ENCODE data around the gene ISYNA1.

Gene ISYNA1

DNA sequence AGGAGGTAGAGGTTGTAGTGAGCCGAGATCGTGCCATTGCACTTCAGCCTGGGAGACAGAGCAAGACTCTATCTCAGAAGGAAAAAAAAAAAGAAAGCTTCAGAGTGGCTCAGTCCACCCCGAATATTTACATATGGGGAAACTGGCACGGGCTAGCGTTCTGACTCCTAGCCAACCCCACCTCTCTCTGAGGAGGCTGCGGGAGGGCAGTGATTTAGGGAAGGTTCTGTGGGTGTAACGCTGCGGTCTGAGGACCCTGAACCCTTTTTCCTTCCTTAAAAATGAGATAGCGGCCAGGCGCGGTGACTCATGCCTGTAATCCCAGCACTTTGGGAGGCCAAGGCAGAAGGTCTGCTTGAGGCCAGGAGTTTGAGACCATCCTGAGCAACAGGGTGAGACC lies 45.5 kb downstream of the ISYNA1 start:
- DNase-seq (ENCODE audit: low read depth in 2 of 2), result no peak

GRCh38 chr19:18391509-18392075 lies 46.3 kb downstream of the ISYNA1 start:
- no peak for DNase-seq (ENCODE audit: low read depth in 2 of 2)

- no peak for DNase-seq (ENCODE audit: low read depth in 2 of 2)
Observed at GRCh38 chr19:18390065-18390907, 47.6 kb downstream of the ISYNA1 start.

DNA sequence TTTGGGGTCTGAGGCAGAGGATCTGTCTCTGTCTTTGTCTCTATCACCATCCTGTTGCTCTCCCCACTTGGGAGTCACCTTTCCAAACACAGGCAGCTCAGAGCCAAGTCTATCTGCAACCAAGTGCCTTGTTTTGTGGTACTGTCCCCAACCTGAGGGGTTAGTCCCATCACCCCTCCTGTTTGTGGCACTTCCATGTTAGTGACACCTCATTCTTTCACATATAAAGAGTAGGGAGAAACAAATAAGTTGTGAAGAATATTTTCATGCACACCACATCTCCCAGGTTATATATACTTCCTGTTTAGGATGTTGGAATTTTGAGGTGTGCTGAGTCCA lies 48.2 kb downstream of the ISYNA1 start:
- DNase-seq (ENCODE audit: low read depth in 2 of 2), result no peak

- DNase-seq (ENCODE audit: low read depth in 2 of 2), result no peak
Observed at GRCh38 chr19:18388960-18389725, 48.8 kb downstream of the ISYNA1 start.

DNA sequence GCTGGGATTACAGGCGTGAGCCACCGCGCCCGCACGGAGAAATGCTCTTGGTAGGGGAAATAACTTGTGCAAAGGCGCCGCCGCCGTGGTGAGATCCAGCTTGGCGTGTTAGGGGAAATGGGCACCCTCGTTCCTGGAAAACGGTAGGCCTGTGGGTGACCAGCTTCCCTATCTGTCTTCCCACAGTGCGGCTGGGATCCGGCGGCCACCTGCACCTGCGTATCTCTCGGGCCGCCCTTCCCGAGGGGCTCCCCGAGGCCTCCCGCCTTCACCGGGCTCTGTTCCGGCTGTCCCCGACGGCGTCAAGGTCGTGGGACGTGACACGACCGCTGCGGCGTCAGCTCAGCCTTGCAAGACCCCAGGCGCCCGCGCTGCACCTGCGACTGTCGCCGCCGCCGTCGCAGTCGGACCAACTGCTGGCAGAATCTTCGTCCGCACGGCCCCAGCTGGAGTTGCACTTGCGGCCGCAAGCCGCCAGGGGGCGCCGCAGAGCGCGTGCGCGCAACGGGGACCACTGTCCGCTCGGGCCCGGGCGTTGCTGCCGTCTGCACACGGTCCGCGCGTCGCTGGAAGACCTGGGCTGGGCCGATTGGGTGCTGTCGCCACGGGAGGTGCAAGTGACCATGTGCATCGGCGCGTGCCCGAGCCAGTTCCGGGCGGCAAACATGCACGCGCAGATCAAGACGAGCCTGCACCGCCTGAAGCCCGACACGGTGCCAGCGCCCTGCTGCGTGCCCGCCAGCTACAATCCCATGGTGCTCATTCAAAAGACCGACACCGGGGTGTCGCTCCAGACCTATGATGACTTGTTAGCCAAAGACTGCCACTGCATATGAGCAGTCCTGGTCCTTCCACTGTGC lies 49.6 kb downstream of the ISYNA1 start:
- DNase-seq (ENCODE audit: low read depth in 2 of 2), result peak; percentile 55 to 60

GRCh38 chr19:18386543-18387271 lies 51.2 kb downstream of the ISYNA1 start:
- DNase-seq (ENCODE audit: low read depth in 2 of 2), result no peak

GRCh38 chr19:18385675-18386542 lies 52.0 kb downstream of the ISYNA1 start, which contains the start of gene GDF15:
Gene GDF15 (plus strand): TSS chr19:18386158. CDS start chr19:18386190, 32 bp downstream.
- DNase-seq (ENCODE audit: low read depth in 2 of 2), result no peak

DNA sequence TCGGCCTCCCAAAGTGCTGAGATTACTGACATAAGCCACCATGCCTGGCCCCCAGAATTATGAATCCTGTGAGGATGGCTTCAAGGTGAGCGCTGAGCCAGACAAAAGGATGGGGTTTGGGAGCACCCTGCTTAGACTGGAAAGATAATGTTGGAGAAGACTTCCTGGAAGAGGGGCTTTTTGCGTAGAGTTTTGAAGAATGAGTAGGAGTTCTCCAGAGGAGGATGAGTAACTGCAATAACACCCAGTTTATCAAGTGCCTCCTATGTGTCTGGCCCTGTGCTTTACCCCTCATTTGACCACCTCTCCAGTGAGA lies 52.6 kb downstream of the ISYNA1 start:
- no peak for DNase-seq (ENCODE audit: low read depth in 2 of 2)

DNA sequence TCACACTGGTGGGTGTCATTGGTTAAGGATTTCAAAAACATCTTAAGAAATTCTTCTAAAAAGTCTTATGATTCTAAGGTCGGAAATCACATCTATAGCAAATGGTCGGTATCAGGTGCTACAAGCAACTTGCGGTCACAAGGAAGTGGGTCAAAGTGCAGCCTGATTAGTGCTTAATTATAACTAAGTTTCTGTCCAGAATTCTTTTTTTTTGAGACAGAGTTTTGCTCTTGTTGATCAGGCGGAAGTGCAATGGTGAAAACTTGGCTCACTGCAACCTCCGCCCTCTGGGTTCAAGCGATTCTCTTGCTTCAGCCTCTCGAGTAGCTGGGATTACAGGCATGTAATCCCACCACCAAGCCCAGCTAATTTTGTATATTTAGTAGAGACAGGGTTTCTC lies 53.2 kb downstream of the ISYNA1 start:
- DNase-seq (ENCODE audit: low read depth in 2 of 2), result no peak
